A549 (cell line): ENCODE measurements around the gene SEL1L3. TPM values are rescaled to one million over a fixed set of nuclear protein-coding genes. Genes with fewer than 3 reads are reported as not detected.
A peak's percentile ranks its signal among the peaks of the same experiment; 100 is the strongest.

Source experiments
- ATAC-seq, 2 experiments: fragments of 200-7000 bp in 1 of 2; fragments of >200 bp in 1 of 2; cut with Nextera tagmentation in 1 of 2; cut with Tn5 transposase in 1 of 2; 3 replicates each; pipeline versions ENCODE4 v1.8.0 to v1.9.1; 2018 to 2020; ENCODE audit warnings: mild to moderate bottlenecking in 1 of 2, moderate library complexity in 1 of 2
- CTCF ChIA-PET: fragments of 300-600 bp; sonication (Branson Sonifier 250); formaldehyde crosslinking; extraction: SDS; loops from one replicate; lab custom pipeline; 2021; ENCODE audit warnings: antibody characterized with exemption, inconsistent platforms; lab: Yijun Ruan, JAX
- POLR2A ChIA-PET: fragments of 350-600 bp; formaldehyde crosslinking; extraction: SDS; loops from one replicate; lab custom pipeline; 2021; ENCODE audit warnings: antibody characterized with exemption, inconsistent platforms; lab: Yijun Ruan, JAX
- DNase-seq, 2 experiments: peaks; one replicate each; pipeline versions ENCODE4 v3.0.0 to v3.0.0-alpha.2; 2011 to 2016; ENCODE audit warnings: low read depth in 1 of 2, low spot score in 1 of 2
- FAIRE-seq: peaks from 2 replicates; lab custom pipeline; 2011; peaks lifted over from hg19 to GRCh38; lab: Jason Lieb, UNC
- H3K27ac ChIP-seq, 2 experiments: fragments of >200 bp; sonication (Bioruptor Twin); formaldehyde crosslinking; 3 replicates each; pipeline ENCODE4 v1.5.1; 2016 to 2017
- H3K4me1 ChIP-seq: fragments of >200 bp; sonication (Bioruptor Twin); formaldehyde crosslinking; 3 replicates; pipeline ENCODE4 v1.6.1; 2016
- H3K4me2 ChIP-seq: fragments of >200 bp; sonication (Bioruptor Twin); formaldehyde crosslinking; 3 replicates; pipeline ENCODE4 v1.6.1; 2016
- H3K4me3 ChIP-seq: fragments of >200 bp; sonication (Bioruptor Twin); formaldehyde crosslinking; 3 replicates; pipeline ENCODE4 v1.5.1; 2016
- H3K9me3 ChIP-seq: fragments of >200 bp; sonication (Bioruptor Twin); formaldehyde crosslinking; 3 replicates; pipeline ENCODE4 v1.6.1; 2016
- ATOH8 ChIP-seq: fragments of 250-450 bp; sonication (Bioruptor Pico); IDR thresholded peaks from 2 replicates; pipeline ENCODE4 v1.5.0; 2020; ENCODE audit warnings: low read depth, mild to moderate bottlenecking, moderate library complexity
- BCL3 ChIP-seq: fragments of >200 bp; sonication (Bioruptor Twin); formaldehyde crosslinking; IDR thresholded peaks from 3 replicates; pipeline ENCODE4 v1.6.1; 2016
- CBX2 ChIP-seq: fragments of 200-600 bp; sonication (generic); IDR thresholded peaks from 2 replicates; pipeline ENCODE4 v1.6.1; 2016; ENCODE audit warnings: low read depth, mild to moderate bottlenecking, borderline replicate concordance
- CBX8 ChIP-seq: fragments of 200-600 bp; sonication (generic); IDR thresholded peaks from 2 replicates; pipeline ENCODE4 v1.6.1; 2016
- CEBPB ChIP-seq, 2 experiments: fragments of >200 bp in 1 of 2; sonication (Bioruptor Twin) in 1 of 2; formaldehyde crosslinking in 1 of 2; IDR thresholded peaks; 2 replicates each; pipeline ENCODE4 v1.6.1; 2012 to 2016
- CHD2 ChIP-seq: fragments of 150-350 bp; IDR thresholded peaks from 2 replicates; pipeline ENCODE4 v1.6.1; 2014; ENCODE audit warnings: low read length; ENCODE audit not compliant: partially characterized antibody
- CTCF ChIP-seq: fragments of >200 bp; sonication (Bioruptor Twin); formaldehyde crosslinking; IDR thresholded peaks from 3 replicates; pipeline ENCODE4 v1.5.1; 2016
- E2F6 ChIP-seq: IDR thresholded peaks from 2 replicates; pipeline ENCODE4 v1.6.1; 2012; ENCODE audit warnings: low read depth, borderline replicate concordance
- EHF ChIP-seq: fragments of 250-450 bp; sonication (Bioruptor Pico); IDR thresholded peaks from 2 replicates; pipeline ENCODE4 v1.5.0; 2020; ENCODE audit warnings: mild to moderate bottlenecking
- EHMT2 ChIP-seq: fragments of 200-600 bp; sonication (generic); IDR thresholded peaks from 2 replicates; pipeline ENCODE4 v1.6.1; 2016; ENCODE audit warnings: antibody characterized with exemption, low read depth, mild to moderate bottlenecking, moderate library complexity
- EP300 ChIP-seq, 2 experiments: fragments of >200 bp; sonication (Bioruptor Twin); formaldehyde crosslinking; IDR thresholded peaks; 2 replicates in 1 of 2; 3 replicates in 1 of 2; pipeline ENCODE4 v1.6.1; 2016 to 2017
- ESRRA ChIP-seq: fragments of 150-350 bp; IDR thresholded peaks from 2 replicates; pipeline ENCODE4 v1.6.1; 2014; ENCODE audit warnings: mild to moderate bottlenecking, low read length, borderline replicate concordance
- FOSB ChIP-seq: fragments of 250-450 bp; sonication (Bioruptor Pico); IDR thresholded peaks from 2 replicates; pipeline ENCODE4 v1.5.0; 2020; ENCODE audit warnings: mild to moderate bottlenecking, moderate library complexity
- FOSL2 ChIP-seq, 2 experiments: fragments of 450-650 bp in 1 of 2; fragments of >200 bp in 1 of 2; sonication (Bioruptor Twin) in 1 of 2; formaldehyde crosslinking; IDR thresholded peaks; 2 replicates each; pipeline versions ENCODE4 v1.5.0 to v1.6.1; 2016 to 2020; ENCODE audit warnings: mild to moderate bottlenecking in 1 of 2, moderate library complexity in 1 of 2
- FOXS1 ChIP-seq: fragments of 250-450 bp; sonication (Bioruptor Pico); IDR thresholded peaks from 2 replicates; pipeline ENCODE4 v1.5.0; 2020; ENCODE audit warnings: mild to moderate bottlenecking, moderate library complexity
- GATA3 ChIP-seq: IDR thresholded peaks from 2 replicates; pipeline ENCODE4 v1.6.1; 2012; ENCODE audit warnings: borderline replicate concordance
- HDAC2 ChIP-seq: fragments of 200-600 bp; sonication (generic); IDR thresholded peaks from 2 replicates; pipeline ENCODE4 v1.6.1; 2016
- HEYL ChIP-seq: fragments of 250-450 bp; sonication (Bioruptor Pico); IDR thresholded peaks from 2 replicates; pipeline ENCODE4 v1.8.0; 2021; ENCODE audit warnings: mild to moderate bottlenecking, moderate library complexity
- JUNB ChIP-seq: fragments of >200 bp; sonication (Bioruptor Twin); formaldehyde crosslinking; IDR thresholded peaks from 2 replicates; pipeline ENCODE4 v1.6.1; 2016
- KDM1A ChIP-seq: fragments of 200-600 bp; sonication (generic); IDR thresholded peaks from 2 replicates; pipeline ENCODE4 v1.6.1; 2016; ENCODE audit warnings: low read depth, mild to moderate bottlenecking
- MAZ ChIP-seq: fragments of 150-350 bp; IDR thresholded peaks from 2 replicates; pipeline ENCODE4 v1.6.1; 2014; ENCODE audit warnings: antibody characterized with exemption, low read depth, low read length, borderline replicate concordance
- PBX3 ChIP-seq: IDR thresholded peaks from 2 replicates; pipeline ENCODE4 v1.6.1; 2012
- PHF8 ChIP-seq: fragments of 200-600 bp; sonication (generic); IDR thresholded peaks from 2 replicates; pipeline ENCODE4 v1.6.1; 2016; ENCODE audit warnings: low read depth, mild to moderate bottlenecking, antibody characterized with exemption, moderate library complexity, borderline replicate concordance
- POLR2AphosphoS2 ChIP-seq: conservative IDR thresholded peaks from 2 replicates; pipeline ENCODE4 v1.6.1; 2012; ENCODE audit warnings: low read length, improper control_type of control experiment, inconsistent platforms
- RAD21 ChIP-seq, 2 experiments: fragments of >200 bp in 1 of 2; sonication (Bioruptor Twin) in 1 of 2; formaldehyde crosslinking in 1 of 2; IDR thresholded peaks in 1 of 2; conservative IDR thresholded peaks in 1 of 2; 2 replicates in 1 of 2; 3 replicates in 1 of 2; pipeline ENCODE4 v1.6.1; 2012 to 2018; ENCODE audit warnings: inconsistent platforms in 1 of 2
- RNF2 ChIP-seq: fragments of 200-600 bp; sonication (generic); IDR thresholded peaks from 2 replicates; pipeline ENCODE4 v1.6.1; 2016; ENCODE audit warnings: low read depth, mild to moderate bottlenecking, antibody characterized with exemption, moderate library complexity, borderline replicate concordance
- SMC3 ChIP-seq: fragments of >200 bp; sonication (Bioruptor Twin); formaldehyde crosslinking; IDR thresholded peaks from 3 replicates; pipeline ENCODE4 v1.6.1; 2018; ENCODE audit warnings: inconsistent platforms
- SREBF2 ChIP-seq: fragments of 450-650 bp; IDR thresholded peaks from 2 replicates; pipeline ENCODE4 v1.6.1; 2014; ENCODE audit warnings: mild to moderate bottlenecking, moderate library complexity
- TFCP2L1 ChIP-seq: fragments of 250-450 bp; sonication (Bioruptor Pico); IDR thresholded peaks from 2 replicates; pipeline ENCODE4 v1.5.0; 2021; ENCODE audit warnings: mild to moderate bottlenecking
- ZFP36 ChIP-seq: fragments of 450-650 bp; IDR thresholded peaks from 2 replicates; pipeline ENCODE4 v1.6.1; 2014; ENCODE audit warnings: borderline replicate concordance; ENCODE audit not compliant: partially characterized antibody
- WGBS: methylation state at CpG from one replicate; pipeline ENCODE4 v1.1.6; 2017; ENCODE audit errors: missing lambda C conversion rate; 5-methylcytosine and 5-hydroxymethylcytosine counted together
- polyA plus RNA-seq, 4 experiments: library from polyadenylated mRNA; depleted of rRNA in 3 of 4; stranded (reverse); fragments of >200 nt; fragmentation: RNase III in 1 of 4; extraction: RNeasy Plus Mini Kit Qiagen cat#74134 plus additional on column Dnase treatment in 1 of 4; gene quantifications; 2 replicates in 3 of 4; 3 replicates in 1 of 4; pipeline ENCODE4 v1.2.3, GENCODE V29; 2011 to 2017

Gene SEL1L3
- polyA plus RNA-seq, 2 of the 4 experiments (the other 2 are of a cell fraction), result 26.1 to 27.0 TPM

- TF ChIP-seq CBX2, result no peak
- TF ChIP-seq RNF2, result no peak
- no peak for TF ChIP-seq CBX8
- no peak for TF ChIP-seq SMC3
- no peak for TF ChIP-seq ESRRA
- TF ChIP-seq KDM1A, result no peak
- TF ChIP-seq GATA3, result peak; percentile 41; the same call in 1 of the 2 replicates
- TF ChIP-seq MAZ, result no peak
- peak; percentile 34 to 66; a peak in 2 of 5 replicates for TF ChIP-seq EP300 (IDR thresholded peaks at IDR 0.05)
- TF ChIP-seq FOSB, result no peak
- TF ChIP-seq POLR2AphosphoS2, result no peak
- no peak for TF ChIP-seq EHMT2
- no peak for TF ChIP-seq ATOH8
- TF ChIP-seq E2F6, result no peak
- TF ChIP-seq FOXS1, result no peak
- TF ChIP-seq ZFP36, result no peak
- TF ChIP-seq CEBPB (IDR thresholded peaks at IDR 0.05), result 0 out of 4 replicates have a peak, but pooled peaks have one; percentile 19 to 56
- no peak for TF ChIP-seq EHF (CRISPR knock-in tag)
- TF ChIP-seq RAD21 (conservative IDR thresholded peaks at IDR 0.05 in 1 of 2, IDR thresholded peaks at IDR 0.05 in 1 of 2), result no peak
- TF ChIP-seq, all 56 proteins: peak for 7
Observed at GRCh38 chr4:25813448-25814106, 49.2 kb downstream of the SEL1L3 start (continued).

- ChIA-PET POLR2A (no interaction called here), CTCF (no interaction called here)
- no peaks in the 10 kb centered on the region for H3K9me3 ChIP-seq
- H3K4me2 ChIP-seq, result peak overlapping the region; percentile 59; the same call in 2 of the 3 replicates
- 86% methylated on average over 9 of the region's 9 CpGs for WGBS
- no peak overlapping the region for H3K4me3 ChIP-seq
- TF ChIP-seq BCL3, result no peak
- no peak for TF ChIP-seq FOSL2 (IDR thresholded peaks at IDR 0.05)
- no peak for TF ChIP-seq FOSL2 (CRISPR knock-in tag; IDR thresholded peaks at IDR 0.05)
- TF ChIP-seq CHD2, result no peak
- TF ChIP-seq ZFP36, result no peak
- TF ChIP-seq SREBF2, result no peak
- no peak for TF ChIP-seq HDAC2
- TF ChIP-seq HEYL (CRISPR knock-in tag), result no peak
- no peak for TF ChIP-seq CTCF
- no peak for TF ChIP-seq CBX2
- no peak for TF ChIP-seq PHF8
- TF ChIP-seq JUNB, result no peak
- no peak for TF ChIP-seq PBX3
- TF ChIP-seq TFCP2L1, result no peak
- no peak for TF ChIP-seq RNF2
- TF ChIP-seq EHF (CRISPR knock-in tag), result no peak
- no peak for TF ChIP-seq E2F6
- no peak for TF ChIP-seq ATOH8
- no peak for TF ChIP-seq CEBPB (IDR thresholded peaks at IDR 0.05)
- H3K4me1 ChIP-seq, result peaks cover 86% of the 10 kb centered on the region
- DNase-seq, result no peak
- no peak for ATAC-seq
- FAIRE-seq, result no peak
- peak overlapping the region in 1 of 2 experiments; percentile 89; a peak in 3 of 6 replicates for H3K27ac ChIP-seq
Observed at GRCh38 chr4:25811841-25812240, 50.9 kb downstream of the SEL1L3 start.
